Neutrophil (primary cell): Measurements from ENCODE around the gene CIB4.

Experiments
- H3K27ac ChIP-seq: fragments of 200-600 bp; sonication (generic); 2 replicates; pipeline ENCODE4 v1.5.1; 2016; ENCODE audit warnings: mild to moderate bottlenecking, moderate library complexity
- H3K27me3 ChIP-seq: fragments of 200-600 bp; sonication (generic); 2 replicates; pipeline ENCODE4 v1.6.0; 2016; ENCODE audit warnings: mild to moderate bottlenecking
- H3K36me3 ChIP-seq: fragments of 200-600 bp; sonication (generic); 2 replicates; pipeline ENCODE4 v1.5.1; 2017
- H3K4me1 ChIP-seq, 2 experiments: fragments of 200-600 bp in 1 of 2; sonication (generic) in 1 of 2; 1 replicate in 1 of 2; 2 replicates in 1 of 2; pipeline versions ENCODE4 v1.5.1 to v1.6.1; 2013 to 2016; ENCODE audit warnings: low read depth in 1 of 2, low read length in 1 of 2, mild to moderate bottlenecking in 1 of 2, moderate library complexity in 1 of 2; ENCODE audit not compliant: control insufficient read depth in 1 of 2, insufficient read depth in 1 of 2
- H3K4me3 ChIP-seq, 2 experiments: fragments of 200-600 bp in 1 of 2; sonication (generic) in 1 of 2; 1 replicate in 1 of 2; 2 replicates in 1 of 2; pipeline ENCODE4 v1.5.1; 2013 to 2016; ENCODE audit warnings: low read depth in 1 of 2, low read length in 1 of 2, mild to moderate bottlenecking in 1 of 2, moderate library complexity in 1 of 2
- H3K9me3 ChIP-seq: fragments of 200-600 bp; sonication (generic); 2 replicates; pipeline ENCODE4 v1.5.1; 2016
- CTCF ChIP-seq: fragments of 200-600 bp; sonication (generic); IDR thresholded peaks from 2 replicates; pipeline ENCODE4 v1.5.1; 2016; ENCODE audit warnings: antibody characterized with exemption

CIB4 gene

DNA sequence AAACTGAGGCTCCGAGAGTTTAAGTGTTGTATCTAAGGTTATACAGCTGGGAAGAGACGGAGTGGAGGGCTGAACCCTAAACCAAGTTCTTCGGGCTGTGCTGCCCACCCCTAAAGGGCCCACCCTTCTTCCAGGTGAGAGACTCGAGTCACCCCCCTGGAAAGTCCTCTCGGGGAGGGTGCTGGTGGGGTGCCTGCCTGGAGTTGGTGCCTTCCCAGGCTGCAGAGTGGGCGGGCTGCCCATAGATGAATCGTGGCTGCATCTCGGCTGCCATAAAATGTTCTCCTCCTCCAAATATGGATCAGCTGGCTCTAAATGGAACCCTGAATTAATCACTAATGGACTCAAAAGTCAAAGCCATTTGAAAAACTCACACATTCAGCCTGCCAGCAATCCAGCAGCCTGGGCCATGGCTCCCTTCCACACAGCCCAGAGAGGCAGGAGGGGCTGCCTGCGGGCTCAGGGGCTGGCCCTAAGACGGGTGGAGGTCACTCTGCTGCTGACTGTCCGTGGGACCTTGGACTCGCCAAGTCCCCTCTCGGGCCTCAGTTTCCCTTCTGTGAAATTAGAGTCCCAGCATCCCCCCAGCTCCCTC is 7.7 kb downstream of the CIB4 start:
- Histone ChIP-seq H3K9me3 (no peaks in the 10 kb centered on the region), H3K27me3 (peaks cover 12% of the 10 kb centered on the region), H3K4me1 (no peaks in the 10 kb centered on the region), H3K4me3 (no peak overlapping the region), H3K27ac (no peak overlapping the region), H3K36me3 (no peaks in the 10 kb centered on the region)
- TF ChIP-seq CTCF, result no peak

GRCh38 chr2:26632624-26633185 is 8.5 kb downstream of the CIB4 start:
- Histone ChIP-seq H3K27me3 (peaks cover 8% of the 10 kb centered on the region), H3K9me3 (no peaks in the 10 kb centered on the region)
- no peak for TF ChIP-seq CTCF

DNA sequence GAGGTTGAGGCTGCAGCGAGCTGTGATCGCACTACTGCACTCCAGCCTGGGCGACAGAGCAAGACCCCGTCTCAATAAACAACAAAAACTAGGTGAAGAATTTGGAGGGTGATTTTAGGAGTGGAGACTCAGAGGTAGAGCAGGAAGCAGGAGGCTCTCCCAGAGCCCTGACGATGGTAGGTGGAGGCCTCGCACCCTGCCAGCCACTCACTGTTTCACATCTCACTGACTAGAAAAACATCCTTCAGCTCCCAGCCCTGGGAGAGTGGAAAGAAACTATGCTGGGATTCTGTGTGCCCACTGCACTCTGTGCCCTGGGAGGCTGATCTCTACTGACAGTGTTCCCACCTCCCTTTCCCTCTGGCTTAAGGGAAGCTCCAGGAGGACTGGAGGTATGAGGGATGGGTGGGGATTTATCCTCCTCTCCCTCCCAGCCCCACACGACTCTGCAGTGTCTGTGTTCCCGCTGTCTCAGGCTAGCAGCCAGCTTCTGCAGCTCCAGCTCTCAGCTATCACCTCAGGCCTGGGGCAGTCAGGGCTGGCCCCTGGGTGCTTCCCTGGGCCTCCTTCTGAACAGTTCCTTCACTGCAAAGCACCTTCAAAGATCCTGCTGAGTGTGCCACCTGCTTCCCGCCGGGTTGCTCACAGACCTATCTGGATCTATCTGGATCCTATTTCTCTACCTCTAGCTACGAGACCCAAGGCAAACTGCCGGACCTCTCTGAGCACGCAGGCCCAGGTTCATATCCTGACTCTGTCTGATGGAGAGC is 9.6 kb downstream of the CIB4 start:
- H3K27ac ChIP-seq, result no peak overlapping the region
- no peaks in the 10 kb centered on the region for H3K9me3 ChIP-seq
- H3K4me3 ChIP-seq, result no peak overlapping the region
- peaks cover 5% of the 10 kb centered on the region for H3K27me3 ChIP-seq
- H3K4me1 ChIP-seq, result no peaks in the 10 kb centered on the region
- no peaks in the 10 kb centered on the region for H3K36me3 ChIP-seq
- no peak for TF ChIP-seq CTCF

More at GRCh38 chr2:26632624-26633185, 8.5 kb downstream of the CIB4 start:
- H3K4me1 ChIP-seq, result no peaks in the 10 kb centered on the region
- H3K27ac ChIP-seq, result no peak overlapping the region
- H3K36me3 ChIP-seq, result no peaks in the 10 kb centered on the region
- no peak overlapping the region for H3K4me3 ChIP-seq

- peaks cover 5% of the 10 kb centered on the region for H3K27me3 ChIP-seq
- TF ChIP-seq CTCF, result no peak
- H3K27ac ChIP-seq, result no peak overlapping the region
Observed at GRCh38 chr2:26630669-26631360, 10.4 kb downstream of the CIB4 start.

DNA sequence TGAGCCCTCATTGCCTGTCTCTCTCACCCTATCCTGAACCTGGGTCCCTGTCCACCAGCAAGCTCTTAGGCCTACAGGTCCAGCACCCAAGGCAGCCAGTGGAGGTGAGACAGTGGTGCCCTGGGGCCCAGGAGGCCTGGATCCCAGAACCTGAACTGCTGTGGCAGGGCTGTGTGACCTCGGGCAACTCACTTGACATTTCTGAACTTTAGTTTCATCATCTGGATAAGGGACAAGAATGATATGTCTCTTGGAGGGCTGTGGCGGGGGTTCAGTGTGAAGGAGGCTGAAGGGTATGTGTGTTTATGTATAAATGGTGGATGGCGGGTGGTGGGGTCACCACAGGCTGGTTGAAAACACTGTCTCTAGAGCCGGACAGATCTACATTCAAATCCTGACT is 10.9 kb downstream of the CIB4 start:
- peaks cover 4% of the 10 kb centered on the region for H3K27me3 ChIP-seq
- no peaks in the 10 kb centered on the region for H3K9me3 ChIP-seq
- H3K36me3 ChIP-seq, result no peaks in the 10 kb centered on the region
- no peak overlapping the region for H3K27ac ChIP-seq
- H3K4me1 ChIP-seq, result no peaks in the 10 kb centered on the region
- TF ChIP-seq CTCF, result no peak
- H3K4me3 ChIP-seq, result no peak overlapping the region

More at GRCh38 chr2:26630669-26631360, 10.4 kb downstream of the CIB4 start:
- H3K4me1 ChIP-seq, result no peaks in the 10 kb centered on the region
- H3K9me3 ChIP-seq, result no peaks in the 10 kb centered on the region
- H3K36me3 ChIP-seq, result no peaks in the 10 kb centered on the region
- no peak overlapping the region for H3K4me3 ChIP-seq
